ENCODE results near the gene UBE2U.
"Not testable (repeated sequence)": the region's sequence is repeated elsewhere in the genome, so short reads cannot be mapped to it uniquely, and the experiment has no call there.

The UBE2U gene

GRCh38 chr1:64248065-64248464 lies 44.6 kb downstream of the UBE2U start:
- in situ Hi-C loops (cut with MboI; ENCODE audit: low sequenced_read_pairs, unreplicated experiment): loop anchor here (25.0 kb wide), 2 partner anchors 561 to 636 kb away; no protein-coding TSS in a partner anchor
- no peak for DNase-seq (ENCODE audit: low spot score)

GRCh38 chr1:64250472-64250871 lies 47.0 kb downstream of the UBE2U start:
- not testable (repeated sequence) for DNase-seq (ENCODE audit: low spot score)
- in situ Hi-C loops (cut with MboI; ENCODE audit: low sequenced_read_pairs, unreplicated experiment): loop anchor here (25.0 kb wide), 1 partner anchor 562 kb away; no protein-coding TSS in a partner anchor

More at GRCh38 chr1:64248065-64248464, 44.6 kb downstream of the UBE2U start:
- no peak for TF ChIP-seq CTCF (IDR thresholded peaks at IDR 0.05; ENCODE audit: borderline replicate concordance, control extremely low read depth, extremely low read depth, insufficient read depth, missing control alignments)

GRCh38 chr1:64251971-64252370 lies 48.5 kb downstream of the UBE2U start:
- DNase-seq (ENCODE audit: low spot score): no peak
- in situ Hi-C loops (cut with MboI; ENCODE audit: low sequenced_read_pairs, unreplicated experiment): loop anchor here (25.0 kb wide), 1 partner anchor 560 kb away; no protein-coding TSS in a partner anchor
- no peak for TF ChIP-seq CTCF (IDR thresholded peaks at IDR 0.05; ENCODE audit: borderline replicate concordance, control extremely low read depth, extremely low read depth, insufficient read depth, missing control alignments)

- not testable (repeated sequence) for DNase-seq (ENCODE audit: low spot score)
- in situ Hi-C loops (cut with MboI; ENCODE audit: low sequenced_read_pairs, unreplicated experiment): loop anchor here (25.0 kb wide), 1 partner anchor 555 kb away; no protein-coding TSS in a partner anchor
Measured at GRCh38 chr1:64257233-64257632, 53.8 kb downstream of the UBE2U start.

- DNase-seq (ENCODE audit: low spot score): not testable (repeated sequence)
- in situ Hi-C loops (cut with MboI; ENCODE audit: low sequenced_read_pairs, unreplicated experiment): loop anchor here (25.0 kb wide), 1 partner anchor 554 kb away; no protein-coding TSS in a partner anchor
Measured at GRCh38 chr1:64258444-64258843, 55.0 kb downstream of the UBE2U start.

GRCh38 chr1:64263335-64263734 lies 59.9 kb downstream of the UBE2U start:
- DNase-seq (ENCODE audit: low spot score): no peak
- TF ChIP-seq CTCF (IDR thresholded peaks at IDR 0.05; ENCODE audit: borderline replicate concordance, control extremely low read depth, extremely low read depth, insufficient read depth, missing control alignments): no peak
- in situ Hi-C loops (cut with MboI; ENCODE audit: low sequenced_read_pairs, unreplicated experiment): loop anchor here (25.0 kb wide), 1 partner anchor 549 kb away; no protein-coding TSS in a partner anchor

GRCh38 chr1:64263856-64264255 lies 60.4 kb downstream of the UBE2U start:
- in situ Hi-C loops (cut with MboI; ENCODE audit: low sequenced_read_pairs, unreplicated experiment): loop anchor here (25.0 kb wide), 1 partner anchor 548 kb away; no protein-coding TSS in a partner anchor
- DNase-seq (ENCODE audit: low spot score): no peak
- TF ChIP-seq CTCF (IDR thresholded peaks at IDR 0.05; ENCODE audit: borderline replicate concordance, control extremely low read depth, extremely low read depth, insufficient read depth, missing control alignments): no peak

GRCh38 chr1:64265141-64265540 lies 61.7 kb downstream of the UBE2U start:
- DNase-seq (ENCODE audit: low spot score): no peak
- in situ Hi-C loops (cut with MboI; ENCODE audit: low sequenced_read_pairs, unreplicated experiment): loop anchor here (25.0 kb wide), 1 partner anchor 547 kb away; no protein-coding TSS in a partner anchor
- no peak for TF ChIP-seq CTCF (IDR thresholded peaks at IDR 0.05; ENCODE audit: borderline replicate concordance, control extremely low read depth, extremely low read depth, insufficient read depth, missing control alignments)
